Measurements from ENCODE around the gene TMEM141.

DNA sequence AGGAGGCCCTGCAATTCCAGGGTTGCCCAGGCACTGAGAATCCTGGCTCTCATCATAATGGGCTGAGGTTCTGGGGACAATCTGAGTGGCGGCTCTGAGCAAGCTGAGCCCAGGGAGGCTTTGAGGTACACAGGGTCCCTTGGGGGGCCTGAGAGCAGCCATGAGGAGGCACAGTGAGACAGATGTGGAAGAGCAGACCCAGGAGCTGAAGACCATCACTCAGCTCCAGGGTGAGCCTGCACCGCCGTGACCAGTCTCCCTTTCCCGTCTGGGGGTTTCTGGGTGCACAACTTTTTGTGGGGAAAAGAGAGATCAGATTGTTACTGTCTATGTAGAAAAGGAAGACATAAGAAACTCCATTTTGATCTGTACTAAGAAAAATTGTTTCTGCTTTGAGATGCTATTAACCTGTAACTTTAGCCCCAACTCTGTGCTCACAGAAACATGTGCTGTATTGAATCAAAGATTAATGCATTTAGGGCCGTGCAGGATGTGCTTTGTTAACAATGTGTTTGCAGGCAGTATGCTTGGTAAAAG lies 5.2 kb downstream of the TMEM141 start, which contains the start of gene CCDC183:
- TF ChIP-seq CTCF (IDR thresholded peaks at IDR 0.05; ENCODE audit: borderline replicate concordance, extremely low read depth, low read length, poor library complexity, severe bottlenecking) (no peak), EZH2 (IDR thresholded peaks at IDR 0.05; ENCODE audit: borderline replicate concordance, low read depth, low read length, severe bottlenecking) (no peak)
